GM23338 (cell line): ENCODE results near the gene WDR44. TPM values are rescaled to one million over a fixed set of nuclear protein-coding genes. Genes with fewer than 3 reads are reported as not detected.

Source experiments
- ATAC-seq: fragments of 200-7000 bp; cut with Tn5 transposase; 3 replicates; pipeline ENCODE4 v1.9.1; 2020
- DNase-seq: peaks from one replicate; pipeline ENCODE4 v3.0.0-alpha.2; 2015; ENCODE audit warnings: low spot score
- H2AFZ ChIP-seq: fragments of 200-600 bp; sonication (generic); 2 replicates; pipeline ENCODE4 v1.8.0; 2016; ENCODE audit warnings: antibody characterized with exemption, mild to moderate bottlenecking, moderate library complexity
- H3F3A ChIP-seq: fragments of 200-600 bp; sonication (generic); replicated peaks from 2 replicates; pipeline ENCODE4 v1.8.0; 2017; ENCODE audit warnings: antibody characterized with exemption, mixed run types, low read depth
- H3K27ac ChIP-seq: fragments of 200-600 bp; sonication (generic); 2 replicates; pipeline ENCODE4 v1.6.1; 2016; ENCODE audit warnings: low read depth
- H3K27me3 ChIP-seq: fragments of 200-600 bp; sonication (generic); 2 replicates; pipeline ENCODE4 v1.8.0; 2016; ENCODE audit warnings: mild to moderate bottlenecking, mixed run types, moderate library complexity; ENCODE audit not compliant: insufficient read depth
- H3K36me3 ChIP-seq: fragments of 200-600 bp; sonication (generic); 2 replicates; pipeline ENCODE4 v1.8.0; 2016; ENCODE audit warnings: mild to moderate bottlenecking; ENCODE audit not compliant: insufficient read depth
- H3K4me1 ChIP-seq: fragments of 200-600 bp; sonication (generic); 2 replicates; pipeline ENCODE4 v1.8.0; 2016; ENCODE audit warnings: mild to moderate bottlenecking, moderate library complexity; ENCODE audit not compliant: insufficient read depth
- H3K4me2 ChIP-seq: fragments of 200-600 bp; sonication (generic); 2 replicates; pipeline ENCODE4 v1.7.1; 2017; ENCODE audit warnings: mixed run types
- H3K4me3 ChIP-seq: fragments of 200-600 bp; sonication (generic); 2 replicates; pipeline ENCODE4 v1.6.1; 2016; ENCODE audit warnings: mixed run types
- H3K79me2 ChIP-seq: fragments of 200-600 bp; sonication (generic); replicated peaks from 2 replicates; pipeline ENCODE4 v1.8.0; 2017; ENCODE audit warnings: mild to moderate bottlenecking; ENCODE audit not compliant: insufficient read depth
- H3K9me2 ChIP-seq: fragments of 200-600 bp; sonication (generic); 2 replicates; pipeline ENCODE4 v1.8.0; 2017; ENCODE audit not compliant: insufficient read depth
- H4K20me1 ChIP-seq: fragments of 200-600 bp; sonication (generic); replicated peaks from 2 replicates; pipeline ENCODE4 v1.8.0; 2017; ENCODE audit warnings: mild to moderate bottlenecking; ENCODE audit not compliant: insufficient read depth
- H3K27ac Mint-ChIP-seq: 2 replicates; pipeline ENCODE4 v1.8.0; 2020; ENCODE audit warnings: inconsistent platforms, mild to moderate bottlenecking, moderate library complexity, mixed read lengths
- H3K27me3 Mint-ChIP-seq: 3 replicates; pipeline ENCODE4 v1.8.0; 2022; ENCODE audit warnings: low read depth, mild to moderate bottlenecking, moderate library complexity, mixed read lengths, inconsistent platforms; ENCODE audit not compliant: insufficient read depth, poor library complexity
- H3K36me3 Mint-ChIP-seq: 3 replicates; pipeline ENCODE4 v1.8.0; 2021; ENCODE audit warnings: low read depth, mild to moderate bottlenecking, inconsistent platforms, moderate library complexity, mixed read lengths
- H3K4me1 Mint-ChIP-seq: 3 replicates; pipeline ENCODE4 v1.8.0; 2020; ENCODE audit warnings: mild to moderate bottlenecking, inconsistent platforms, mixed read lengths
- H3K4me3 Mint-ChIP-seq: 3 replicates; pipeline ENCODE4 v1.8.0; 2021; ENCODE audit warnings: moderate library complexity, mild to moderate bottlenecking, inconsistent platforms, mixed read lengths
- H3K9me3 Mint-ChIP-seq: 3 replicates; pipeline ENCODE4 v1.8.0; 2020; ENCODE audit warnings: moderate library complexity, mild to moderate bottlenecking, inconsistent platforms, mixed read lengths
- CREB1 ChIP-seq: fragments of 250-450 bp; sonication (Bioruptor Pico); IDR thresholded peaks from 2 replicates; pipeline ENCODE4 v1.5.0; 2020; ENCODE audit warnings: low read depth, mild to moderate bottlenecking, moderate library complexity
- EZH2 ChIP-seq: fragments of 200-600 bp; sonication (generic); IDR thresholded peaks from one replicate; pipeline ENCODE4 v1.8.0; 2017; ENCODE audit warnings: antibody characterized with exemption, mild to moderate bottlenecking, low read depth; ENCODE audit not compliant: unreplicated experiment
- EZH2phosphoT487 ChIP-seq: fragments of 200-600 bp; sonication (generic); IDR thresholded peaks from one replicate; pipeline ENCODE4 v1.8.1; 2018; ENCODE audit warnings: antibody characterized with exemption; ENCODE audit not compliant: unreplicated experiment
- JUNB ChIP-seq: IDR thresholded peaks from one replicate; pipeline ENCODE4 v1.6.1; 2016; ENCODE audit warnings: antibody characterized with exemption; ENCODE audit not compliant: unreplicated experiment
- NANOG ChIP-seq: IDR thresholded peaks from 2 replicates; pipeline ENCODE4 v1.6.1; 2016; ENCODE audit warnings: antibody characterized with exemption, borderline replicate concordance
- POLR2AphosphoS5 ChIP-seq: IDR thresholded peaks from 2 replicates; pipeline ENCODE4 v1.6.1; 2016; ENCODE audit warnings: antibody characterized with exemption, low read depth
- STAT1 ChIP-seq: IDR thresholded peaks from one replicate; pipeline ENCODE4 v1.6.1; 2016; ENCODE audit warnings: antibody characterized with exemption; ENCODE audit not compliant: unreplicated experiment
- ZNF114 ChIP-seq: fragments of 250-450 bp; sonication (Bioruptor Pico); IDR thresholded peaks from 2 replicates; pipeline ENCODE4 v1.5.0; 2020; ENCODE audit warnings: mild to moderate bottlenecking, moderate library complexity
- ZNF331 ChIP-seq: fragments of 250-450 bp; sonication (Bioruptor Pico); IDR thresholded peaks from 2 replicates; pipeline ENCODE4 v1.5.0; 2020; ENCODE audit warnings: low read depth, mild to moderate bottlenecking, moderate library complexity
- polyA plus RNA-seq: library from polyadenylated mRNA; unstranded; fragments of >200 nt; fragmentation: Nextera tagmentation; extraction: Ambion mirVana; gene quantifications from 2 replicates; pipeline ENCODE4 v1.2.1, GENCODE V29; 2016
- total RNA-seq: library from RNA; depleted of rRNA; stranded (reverse); fragments of >200 nt; shearing (Covaris generic); gene quantifications from 2 replicates; pipeline ENCODE4 v1.2.3, GENCODE V29; 2014
- TF ChIP-seq, protein P1 (sequence below), 2 experiments: fragments of 200-600 bp in 1 of 2; sonication (generic) in 1 of 2; conservative IDR thresholded peaks; 2 replicates each; pipeline versions ENCODE4 v1.5.1 to v1.6.1; 2016 to 2017; ENCODE audit warnings: antibody characterized with exemption in 2 of 2, low read depth in 2 of 2, mild to moderate bottlenecking in 2 of 2, moderate library complexity in 1 of 2
- TF ChIP-seq, protein P2 (sequence below): fragments of 250-450 bp; sonication (Bioruptor Pico); IDR thresholded peaks from 2 replicates; pipeline ENCODE4 v1.5.0; 2020; ENCODE audit warnings: mild to moderate bottlenecking, moderate library complexity
- TF ChIP-seq, protein P3 (sequence below): IDR thresholded peaks from 2 replicates; pipeline ENCODE4 v1.6.1; 2016; ENCODE audit warnings: antibody characterized with exemption
- TF ChIP-seq, protein P4 (sequence below): IDR thresholded peaks from one replicate; pipeline ENCODE4 v1.6.1; 2018; ENCODE audit warnings: antibody characterized with exemption; ENCODE audit not compliant: unreplicated experiment

The WDR44 gene
- total and polyA plus RNA-seq, 2 experiments from 2014 or later = 17.5 to 21.0 TPM

DNA sequence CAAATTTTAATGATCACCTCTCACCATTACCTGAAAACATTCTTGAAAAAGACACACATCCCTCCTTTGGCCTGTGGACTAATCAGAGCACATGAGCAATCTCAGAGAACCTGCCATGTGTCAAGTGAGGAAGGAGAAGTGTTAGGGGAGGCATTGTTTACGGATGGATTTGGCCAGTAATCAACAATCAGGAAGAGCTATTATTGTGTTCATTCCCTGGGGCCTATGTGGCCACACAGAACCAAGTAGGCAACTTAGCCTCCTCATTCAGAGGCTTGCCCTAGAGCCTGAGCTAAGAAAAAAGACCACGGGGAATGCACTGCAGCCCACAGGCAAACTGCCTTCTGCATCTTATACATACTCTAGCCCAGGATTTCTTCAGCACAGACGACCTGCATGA is 109.1 kb downstream of the WDR44 start:
- TF ChIP-seq ZNF331 (CRISPR knock-in tag) = no peak
- TF ChIP-seq CREB1 (CRISPR knock-in tag) = no peak
- no peak for TF ChIP-seq EZH2
- no peak for TF ChIP-seq ZNF114 (CRISPR knock-in tag)
- TF ChIP-seq, protein P1, sequence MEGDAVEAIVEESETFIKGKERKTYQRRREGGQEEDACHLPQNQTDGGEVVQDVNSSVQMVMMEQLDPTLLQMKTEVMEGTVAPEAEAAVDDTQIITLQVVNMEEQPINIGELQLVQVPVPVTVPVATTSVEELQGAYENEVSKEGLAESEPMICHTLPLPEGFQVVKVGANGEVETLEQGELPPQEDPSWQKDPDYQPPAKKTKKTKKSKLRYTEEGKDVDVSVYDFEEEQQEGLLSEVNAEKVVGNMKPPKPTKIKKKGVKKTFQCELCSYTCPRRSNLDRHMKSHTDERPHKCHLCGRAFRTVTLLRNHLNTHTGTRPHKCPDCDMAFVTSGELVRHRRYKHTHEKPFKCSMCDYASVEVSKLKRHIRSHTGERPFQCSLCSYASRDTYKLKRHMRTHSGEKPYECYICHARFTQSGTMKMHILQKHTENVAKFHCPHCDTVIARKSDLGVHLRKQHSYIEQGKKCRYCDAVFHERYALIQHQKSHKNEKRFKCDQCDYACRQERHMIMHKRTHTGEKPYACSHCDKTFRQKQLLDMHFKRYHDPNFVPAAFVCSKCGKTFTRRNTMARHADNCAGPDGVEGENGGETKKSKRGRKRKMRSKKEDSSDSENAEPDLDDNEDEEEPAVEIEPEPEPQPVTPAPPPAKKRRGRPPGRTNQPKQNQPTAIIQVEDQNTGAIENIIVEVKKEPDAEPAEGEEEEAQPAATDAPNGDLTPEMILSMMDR (conservative IDR thresholded peaks at IDR 0.05; ENCODE audit: low read depth in 2 of 2) = no peak
- no peak for TF ChIP-seq NANOG
- no peak for TF ChIP-seq JUNB
- TF ChIP-seq, protein P2, sequence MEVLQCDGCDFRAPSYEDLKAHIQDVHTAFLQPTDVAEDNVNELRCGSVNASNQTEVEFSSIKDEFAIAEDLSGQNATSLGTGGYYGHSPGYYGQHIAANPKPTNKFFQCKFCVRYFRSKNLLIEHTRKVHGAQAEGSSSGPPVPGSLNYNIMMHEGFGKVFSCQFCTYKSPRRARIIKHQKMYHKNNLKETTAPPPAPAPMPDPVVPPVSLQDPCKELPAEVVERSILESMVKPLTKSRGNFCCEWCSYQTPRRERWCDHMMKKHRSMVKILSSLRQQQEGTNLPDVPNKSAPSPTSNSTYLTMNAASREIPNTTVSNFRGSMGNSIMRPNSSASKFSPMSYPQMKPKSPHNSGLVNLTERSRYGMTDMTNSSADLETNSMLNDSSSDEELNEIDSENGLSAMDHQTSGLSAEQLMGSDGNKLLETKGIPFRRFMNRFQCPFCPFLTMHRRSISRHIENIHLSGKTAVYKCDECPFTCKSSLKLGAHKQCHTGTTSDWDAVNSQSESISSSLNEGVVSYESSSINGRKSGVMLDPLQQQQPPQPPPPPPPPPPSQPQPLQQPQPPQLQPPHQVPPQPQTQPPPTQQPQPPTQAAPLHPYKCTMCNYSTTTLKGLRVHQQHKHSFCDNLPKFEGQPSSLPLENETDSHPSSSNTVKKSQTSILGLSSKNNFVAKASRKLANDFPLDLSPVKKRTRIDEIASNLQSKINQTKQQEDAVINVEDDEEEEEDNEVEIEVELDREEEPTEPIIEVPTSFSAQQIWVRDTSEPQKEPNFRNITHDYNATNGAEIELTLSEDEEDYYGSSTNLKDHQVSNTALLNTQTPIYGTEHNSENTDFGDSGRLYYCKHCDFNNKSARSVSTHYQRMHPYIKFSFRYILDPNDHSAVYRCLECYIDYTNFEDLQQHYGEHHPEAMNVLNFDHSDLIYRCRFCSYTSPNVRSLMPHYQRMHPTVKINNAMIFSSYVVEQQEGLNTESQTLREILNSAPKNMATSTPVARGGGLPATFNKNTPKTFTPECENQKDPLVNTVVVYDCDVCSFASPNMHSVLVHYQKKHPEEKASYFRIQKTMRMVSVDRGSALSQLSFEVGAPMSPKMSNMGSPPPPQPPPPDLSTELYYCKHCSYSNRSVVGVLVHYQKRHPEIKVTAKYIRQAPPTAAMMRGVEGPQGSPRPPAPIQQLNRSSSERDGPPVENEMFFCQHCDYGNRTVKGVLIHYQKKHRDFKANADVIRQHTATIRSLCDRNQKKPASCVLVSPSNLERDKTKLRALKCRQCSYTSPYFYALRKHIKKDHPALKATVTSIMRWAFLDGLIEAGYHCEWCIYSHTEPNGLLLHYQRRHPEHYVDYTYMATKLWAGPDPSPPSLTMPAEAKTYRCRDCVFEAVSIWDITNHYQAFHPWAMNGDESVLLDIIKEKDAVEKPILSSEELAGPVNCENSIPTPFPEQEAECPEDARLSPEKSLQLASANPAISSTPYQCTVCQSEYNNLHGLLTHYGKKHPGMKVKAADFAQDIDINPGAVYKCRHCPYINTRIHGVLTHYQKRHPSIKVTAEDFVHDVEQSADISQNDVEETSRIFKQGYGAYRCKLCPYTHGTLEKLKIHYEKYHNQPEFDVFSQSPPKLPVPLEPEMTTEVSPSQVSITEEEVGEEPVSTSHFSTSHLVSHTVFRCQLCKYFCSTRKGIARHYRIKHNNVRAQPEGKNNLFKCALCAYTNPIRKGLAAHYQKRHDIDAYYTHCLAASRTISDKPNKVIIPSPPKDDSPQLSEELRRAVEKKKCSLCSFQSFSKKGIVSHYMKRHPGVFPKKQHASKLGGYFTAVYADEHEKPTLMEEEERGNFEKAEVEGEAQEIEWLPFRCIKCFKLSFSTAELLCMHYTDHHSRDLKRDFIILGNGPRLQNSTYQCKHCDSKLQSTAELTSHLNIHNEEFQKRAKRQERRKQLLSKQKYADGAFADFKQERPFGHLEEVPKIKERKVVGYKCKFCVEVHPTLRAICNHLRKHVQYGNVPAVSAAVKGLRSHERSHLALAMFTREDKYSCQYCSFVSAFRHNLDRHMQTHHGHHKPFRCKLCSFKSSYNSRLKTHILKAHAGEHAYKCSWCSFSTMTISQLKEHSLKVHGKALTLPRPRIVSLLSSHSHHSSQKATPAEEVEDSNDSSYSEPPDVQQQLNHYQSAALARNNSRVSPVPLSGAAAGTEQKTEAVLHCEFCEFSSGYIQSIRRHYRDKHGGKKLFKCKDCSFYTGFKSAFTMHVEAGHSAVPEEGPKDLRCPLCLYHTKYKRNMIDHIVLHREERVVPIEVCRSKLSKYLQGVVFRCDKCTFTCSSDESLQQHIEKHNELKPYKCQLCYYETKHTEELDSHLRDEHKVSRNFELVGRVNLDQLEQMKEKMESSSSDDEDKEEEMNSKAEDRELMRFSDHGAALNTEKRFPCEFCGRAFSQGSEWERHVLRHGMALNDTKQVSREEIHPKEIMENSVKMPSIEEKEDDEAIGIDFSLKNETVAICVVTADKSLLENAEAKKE (CRISPR knock-in tag) = no peak
- TF ChIP-seq, protein P3, sequence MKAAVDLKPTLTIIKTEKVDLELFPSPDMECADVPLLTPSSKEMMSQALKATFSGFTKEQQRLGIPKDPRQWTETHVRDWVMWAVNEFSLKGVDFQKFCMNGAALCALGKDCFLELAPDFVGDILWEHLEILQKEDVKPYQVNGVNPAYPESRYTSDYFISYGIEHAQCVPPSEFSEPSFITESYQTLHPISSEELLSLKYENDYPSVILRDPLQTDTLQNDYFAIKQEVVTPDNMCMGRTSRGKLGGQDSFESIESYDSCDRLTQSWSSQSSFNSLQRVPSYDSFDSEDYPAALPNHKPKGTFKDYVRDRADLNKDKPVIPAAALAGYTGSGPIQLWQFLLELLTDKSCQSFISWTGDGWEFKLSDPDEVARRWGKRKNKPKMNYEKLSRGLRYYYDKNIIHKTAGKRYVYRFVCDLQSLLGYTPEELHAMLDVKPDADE = no peak
- no peak for TF ChIP-seq STAT1
- TF ChIP-seq EZH2phosphoT487 = no peak
- TF ChIP-seq POLR2AphosphoS5 = no peak
- TF ChIP-seq, protein P4, sequence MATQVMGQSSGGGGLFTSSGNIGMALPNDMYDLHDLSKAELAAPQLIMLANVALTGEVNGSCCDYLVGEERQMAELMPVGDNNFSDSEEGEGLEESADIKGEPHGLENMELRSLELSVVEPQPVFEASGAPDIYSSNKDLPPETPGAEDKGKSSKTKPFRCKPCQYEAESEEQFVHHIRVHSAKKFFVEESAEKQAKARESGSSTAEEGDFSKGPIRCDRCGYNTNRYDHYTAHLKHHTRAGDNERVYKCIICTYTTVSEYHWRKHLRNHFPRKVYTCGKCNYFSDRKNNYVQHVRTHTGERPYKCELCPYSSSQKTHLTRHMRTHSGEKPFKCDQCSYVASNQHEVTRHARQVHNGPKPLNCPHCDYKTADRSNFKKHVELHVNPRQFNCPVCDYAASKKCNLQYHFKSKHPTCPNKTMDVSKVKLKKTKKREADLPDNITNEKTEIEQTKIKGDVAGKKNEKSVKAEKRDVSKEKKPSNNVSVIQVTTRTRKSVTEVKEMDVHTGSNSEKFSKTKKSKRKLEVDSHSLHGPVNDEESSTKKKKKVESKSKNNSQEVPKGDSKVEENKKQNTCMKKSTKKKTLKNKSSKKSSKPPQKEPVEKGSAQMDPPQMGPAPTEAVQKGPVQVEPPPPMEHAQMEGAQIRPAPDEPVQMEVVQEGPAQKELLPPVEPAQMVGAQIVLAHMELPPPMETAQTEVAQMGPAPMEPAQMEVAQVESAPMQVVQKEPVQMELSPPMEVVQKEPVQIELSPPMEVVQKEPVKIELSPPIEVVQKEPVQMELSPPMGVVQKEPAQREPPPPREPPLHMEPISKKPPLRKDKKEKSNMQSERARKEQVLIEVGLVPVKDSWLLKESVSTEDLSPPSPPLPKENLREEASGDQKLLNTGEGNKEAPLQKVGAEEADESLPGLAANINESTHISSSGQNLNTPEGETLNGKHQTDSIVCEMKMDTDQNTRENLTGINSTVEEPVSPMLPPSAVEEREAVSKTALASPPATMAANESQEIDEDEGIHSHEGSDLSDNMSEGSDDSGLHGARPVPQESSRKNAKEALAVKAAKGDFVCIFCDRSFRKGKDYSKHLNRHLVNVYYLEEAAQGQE = no peak
- Histone ChIP-seq H3F3A (no peaks in the 10 kb centered on the region), H3K4me2 (no peak overlapping the region), H3K9me2 (no peaks in the 10 kb centered on the region), H3K27me3 (no peaks in the 10 kb centered on the region), H3K36me3 (no peaks in the 10 kb centered on the region), H2AFZ (no peak overlapping the region), H3K27ac (no peak overlapping the region), H3K4me3 (no peak overlapping the region), H3K4me1 (no peaks in the 10 kb centered on the region), H4K20me1 (no peaks in the 10 kb centered on the region), H3K79me2 (no peaks in the 10 kb centered on the region)
- Mint-ChIP-seq H3K27me3 (peaks cover 2% of the 10 kb centered on the region), H3K27ac (no peak overlapping the region), H3K36me3 (peaks cover 11% of the 10 kb centered on the region; the same call in 2 of the 3 replicates), H3K4me3 (no peak overlapping the region), H3K9me3 (no peaks in the 10 kb centered on the region), H3K4me1 (no peaks in the 10 kb centered on the region; the same call in 2 of the 3 replicates)
- no peak for DNase-seq
- ATAC-seq = no peak
